ENCODE results near the gene AVEN. TPM values are rescaled to one million over a fixed set of nuclear protein-coding genes. Genes with fewer than 3 reads are reported as not detected.
A peak's percentile ranks its signal among the peaks of the same experiment; 100 is the strongest.

AVEN gene
- total and polyA plus RNA-seq, 2 of the 8 experiments (the other 6 are each of a cell fraction or from before 2014, with no cell fraction given) = 5.5 to 17.0 TPM

- Histone ChIP-seq H3K9me3 (ENCODE audit: insufficient read depth in 2 of 2, low read depth in 1 of 2, low read length in 1 of 2) (no peaks in the 10 kb centered on the region), H4K91ac (replicated peaks; ENCODE audit: insufficient read length, low read length) (peak overlapping the region; percentile 45), H3K23me2 (ENCODE audit: low read depth, low read length) (no peaks in the 10 kb centered on the region), H3K4me2 (ENCODE audit: insufficient read depth in 1 of 2, low read depth in 2 of 2, low read length in 2 of 2) (peak overlapping the region in 1 of 2 experiments; percentile 50; a peak in 2 of 4 replicates), H2BK12ac (ENCODE audit: low read depth, low read length) (peak overlapping the region; percentile 17; the same call in 1 of the 2 replicates), H2BK20ac (ENCODE audit: low read length) (peak overlapping the region; percentile 13), H3K4ac (replicated peaks; ENCODE audit: insufficient read length, low read depth, low read length) (no peak overlapping the region), H3K36me3 (ENCODE audit: control insufficient read depth in 2 of 4, insufficient read depth in 4 of 4, low read length in 3 of 4) (no peaks in the 10 kb centered on the region), H3K56ac (replicated peaks; ENCODE audit: insufficient read length, low read depth, low read length) (no peak overlapping the region), H3K14ac (ENCODE audit: insufficient read length) (no peak overlapping the region), H2AFZ (ENCODE audit: low read length) (no peak overlapping the region), H3K27me3 (replicated peaks in 1 of 4; ENCODE audit: control insufficient read depth in 3 of 4, extremely low read depth in 1 of 4, insufficient read depth in 3 of 4, low read length in 3 of 4) (no peaks in the 10 kb centered on the region), H2BK15ac (ENCODE audit: low read length) (no peak overlapping the region), H2AK5ac (ENCODE audit: low read depth, low read length) (no peak overlapping the region), H3K27ac (ENCODE audit: low read depth, low read length) (no peak overlapping the region), H3K4me3 (ENCODE audit: extremely low read depth in 1 of 4, insufficient read depth in 2 of 4, low read depth in 3 of 4, low read length in 4 of 4) (peak overlapping the region in 1 of 4 experiments; percentile 11; a peak in 1 of 8 replicates), H4K8ac (ENCODE audit: extremely low read depth, insufficient read depth, low read length) (no peak overlapping the region), H3K9ac (replicated peaks in 1 of 4; ENCODE audit: extremely low read depth in 1 of 4, low read depth in 3 of 4, low read length in 3 of 4) (no peak overlapping the region), H3K79me2 (ENCODE audit: control insufficient read depth in 1 of 2, insufficient read depth in 2 of 2, low read length in 2 of 2) (no peaks in the 10 kb centered on the region), H3K23ac (ENCODE audit: insufficient read length) (no peak overlapping the region), H2BK120ac (replicated peaks; ENCODE audit: low read depth, low read length) (no peak overlapping the region), H3K18ac (ENCODE audit: extremely low read depth, low read length) (peak overlapping the region; percentile 44; the same call in 1 of the 2 replicates), H3K79me1 (ENCODE audit: low read depth, low read length) (no peaks in the 10 kb centered on the region), H4K20me1 (replicated peaks in 1 of 2; ENCODE audit: control insufficient read depth in 1 of 2, insufficient read depth in 2 of 2, low read length in 2 of 2) (no peaks in the 10 kb centered on the region), H4K5ac (ENCODE audit: insufficient read length, low read depth, low read length) (no peak overlapping the region), H2BK5ac (ENCODE audit: low read depth, low read length) (no peak overlapping the region; the same call in 1 of the 2 replicates), H3K4me1 (replicated peaks in 1 of 4; ENCODE audit: control insufficient read depth in 3 of 4, insufficient read depth in 4 of 4, low read length in 3 of 4) (peaks cover 0 to 9% (median 5%) of the 10 kb centered on the region in 4 experiments; a peak in 6 of 7 replicates)
- TF ChIP-seq EZH2 (IDR thresholded peaks at IDR 0.05; ENCODE audit: low read depth, low read length, severe bottlenecking) (no peak), GABPA (IDR thresholded peaks at IDR 0.05; ENCODE audit: borderline replicate concordance, insufficient read depth, low read length) (no peak), TAF7 (optimal IDR thresholded peaks at IDR 0.05; ENCODE audit: borderline replicate concordance, low read depth, low read length) (no peak), KDM5A (IDR thresholded peaks at IDR 0.05; ENCODE audit: low read length) (no peak), CTBP2 (IDR thresholded peaks at IDR 0.05; ENCODE audit: borderline replicate concordance, insufficient read depth, insufficient read length, low read length) (no peak), FOSL1 (IDR thresholded peaks at IDR 0.05; ENCODE audit: insufficient read depth, low read depth, low read length) (no peak), JUND (IDR thresholded peaks at IDR 0.05; ENCODE audit: low read length) (no peak)
- CTCF ChIA-PET (ENCODE audit: partially characterized antibody) = interaction anchor here (1.0 kb wide), 1 partner anchor 64 kb away, joined by 3 read pairs; no protein-coding TSS in a partner anchor
- POLR2A ChIA-PET (ENCODE audit: partially characterized antibody) = interaction anchor here (0.7 kb wide), 1 partner anchor 8 kb away, joined by 3 read pairs; no protein-coding TSS in a partner anchor
- FAIRE-seq (no peak), DNase-seq (ENCODE audit: low read depth in 1 of 2, low spot score in 2 of 2) (no peak)
- WGBS, 2 experiments (ENCODE audit: extremely low coverage in 1 of 2, insufficient coverage in 1 of 2, insufficient read length in 1 of 2, insufficient replicate concordance in 2 of 2, low coverage in 1 of 2, low lambda C conversion rate in 2 of 2, missing lambda C conversion rate in 1 of 2) = 89% methylated on average over 4 of the region's 4 CpGs; no CpG with 5 or more reads in 1 of the 2 experiments
Measured at GRCh38 chr15:33844597-33844996, 194.4 kb downstream of the AVEN start.

Data from H1 (cell line).